ENCODE measurements around the gene STPG1. TPM values are rescaled to one million over a fixed set of nuclear protein-coding genes. Genes with fewer than 3 reads are reported as not detected.

STPG1 gene
- total and polyA plus RNA-seq, 9 of the 15 experiments (the other 6 are each of a cell fraction or from before 2014, with no cell fraction given), result 5.0 to 11.9 (median 8.3) TPM

DNA sequence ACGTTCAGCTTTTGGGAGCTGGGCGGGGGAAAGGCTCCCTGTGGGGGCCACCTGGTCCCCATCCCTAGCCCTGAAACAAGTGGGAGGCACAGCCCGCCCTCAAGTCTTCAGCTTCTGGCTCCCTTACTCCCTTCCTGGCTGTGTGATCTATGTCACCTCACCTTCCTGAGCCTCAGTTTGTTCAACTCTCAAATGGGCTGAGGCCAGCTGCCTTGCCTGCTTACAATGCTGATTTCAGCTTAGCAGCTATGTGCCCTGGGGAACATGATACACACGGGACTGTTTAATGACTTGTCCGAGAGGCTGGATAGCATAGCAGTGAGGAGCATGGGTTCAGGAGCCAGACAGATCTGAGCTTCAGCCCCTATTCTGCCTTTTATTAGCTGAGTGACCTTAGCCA is 75.1 kb downstream of the STPG1 start (continued):
- TF ChIP-seq PHTF2 (CRISPR knock-in tag; IDR thresholded peaks at IDR 0.05) (no peak), TAL1 (IDR thresholded peaks at IDR 0.05) (no peak), ZBTB49 (CRISPR knock-in tag; IDR thresholded peaks at IDR 0.05; ENCODE audit: borderline replicate concordance) (no peak), KAT7 (CRISPR knock-in tag; IDR thresholded peaks at IDR 0.05; ENCODE audit: borderline replicate concordance) (no peak), SAFB (IDR thresholded peaks at IDR 0.05; ENCODE audit: borderline replicate concordance, low read depth, low read length) (no peak), RBM25 (IDR thresholded peaks at IDR 0.05; ENCODE audit: low read depth, low read length, severe bottlenecking) (peak; percentile 75), ZNF583 (CRISPR knock-in tag; IDR thresholded peaks at IDR 0.05) (no peak)
- TF ChIP-seq, protein P1, sequence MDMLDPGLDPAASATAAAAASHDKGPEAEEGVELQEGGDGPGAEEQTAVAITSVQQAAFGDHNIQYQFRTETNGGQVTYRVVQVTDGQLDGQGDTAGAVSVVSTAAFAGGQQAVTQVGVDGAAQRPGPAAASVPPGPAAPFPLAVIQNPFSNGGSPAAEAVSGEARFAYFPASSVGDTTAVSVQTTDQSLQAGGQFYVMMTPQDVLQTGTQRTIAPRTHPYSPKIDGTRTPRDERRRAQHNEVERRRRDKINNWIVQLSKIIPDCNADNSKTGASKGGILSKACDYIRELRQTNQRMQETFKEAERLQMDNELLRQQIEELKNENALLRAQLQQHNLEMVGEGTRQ (CRISPR knock-in tag; IDR thresholded peaks at IDR 0.05), result no peak
- TF ChIP-seq, protein P2, sequence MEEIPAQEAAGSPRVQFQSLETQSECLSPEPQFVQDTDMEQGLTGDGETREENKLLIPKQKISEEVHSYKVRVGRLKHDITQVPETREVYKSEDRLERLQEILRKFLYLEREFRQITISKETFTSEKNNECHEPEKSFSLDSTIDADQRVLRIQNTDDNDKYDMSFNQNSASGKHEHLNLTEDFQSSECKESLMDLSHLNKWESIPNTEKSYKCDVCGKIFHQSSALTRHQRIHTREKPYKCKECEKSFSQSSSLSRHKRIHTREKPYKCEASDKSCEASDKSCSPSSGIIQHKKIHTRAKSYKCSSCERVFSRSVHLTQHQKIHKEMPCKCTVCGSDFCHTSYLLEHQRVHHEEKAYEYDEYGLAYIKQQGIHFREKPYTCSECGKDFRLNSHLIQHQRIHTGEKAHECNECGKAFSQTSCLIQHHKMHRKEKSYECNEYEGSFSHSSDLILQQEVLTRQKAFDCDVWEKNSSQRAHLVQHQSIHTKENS (CRISPR knock-in tag; IDR thresholded peaks at IDR 0.05), result no peak
